AG04450 (cell line): ENCODE results near the gene CPN1. TPM values are rescaled to one million over a fixed set of nuclear protein-coding genes. Genes with fewer than 3 reads are reported as not detected.

ENCODE experiments used
- CTCF ChIA-PET: fragments of 300-600, 350-600 bp; formaldehyde crosslinking; extraction: SDS; loops from one replicate; lab custom pipeline; 2022; ENCODE audit warnings: antibody characterized with exemption, inconsistent platforms; lab: Charles Lee
- POLR2A ChIA-PET: fragments of 350-600 bp; formaldehyde crosslinking; extraction: SDS; loops from one replicate; lab custom pipeline; 2021; ENCODE audit warnings: antibody characterized with exemption, inconsistent platforms; lab: Yijun Ruan, JAX
- DNase-seq: peaks from one replicate; pipeline ENCODE4 v3.0.0-alpha.2; 2011; ENCODE audit warnings: low read depth, low spot score
- H3K27ac ChIP-seq: one replicate; pipeline ENCODE4 v1.5.1; 2012; ENCODE audit warnings: low read depth, low read length, control low read depth
- H3K27me3 ChIP-seq: one replicate; pipeline ENCODE4 v1.6.0; 2012; ENCODE audit warnings: low read length; ENCODE audit not compliant: control insufficient read depth, insufficient read depth
- H3K4me3 ChIP-seq: 2 replicates; pipeline ENCODE4 v1.5.1; 2011; ENCODE audit warnings: mild to moderate bottlenecking, low read depth, low read length, control low read depth
- H3K9me3 ChIP-seq: 2 replicates; pipeline ENCODE4 v1.5.1; 2012; ENCODE audit warnings: low read length; ENCODE audit not compliant: control insufficient read depth, insufficient read depth
- polyA plus RNA-seq: library from polyadenylated mRNA; depleted of rRNA; stranded (reverse); fragments of >200 nt; gene quantifications from 2 replicates; pipeline ENCODE4 v1.2.3, GENCODE V29; 2011
- TF ChIP-seq, protein P1 (sequence below): IDR thresholded peaks from 2 replicates; pipeline ENCODE4 v1.5.1; 2011; ENCODE audit warnings: low read depth, low read length, control low read depth, inconsistent platforms

The CPN1 gene
- polyA plus RNA-seq, 1 experiment = not detected

DNA sequence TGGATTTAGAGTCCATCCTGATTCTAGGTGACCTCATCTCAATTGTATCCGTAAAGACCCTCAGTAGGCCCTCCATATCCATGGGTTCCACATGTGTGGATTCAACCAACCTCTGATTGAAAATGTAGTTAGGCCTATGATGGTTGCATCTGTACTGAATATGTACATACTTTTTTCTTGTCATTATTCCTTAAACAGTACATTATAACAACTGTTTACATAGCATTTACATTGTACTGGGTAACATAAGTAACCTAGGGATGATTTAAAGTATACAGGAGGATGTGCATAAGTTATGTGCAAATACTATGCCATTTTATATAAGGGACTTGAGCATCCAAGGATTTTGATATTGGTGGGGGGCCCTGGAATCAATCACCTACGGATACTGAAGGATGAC is 10.1 kb downstream of the CPN1 start:
- peaks cover 14% of the 10 kb centered on the region for H3K27me3 ChIP-seq
- H3K4me3 ChIP-seq = no peak overlapping the region
- no peaks in the 10 kb centered on the region; the same call in 1 of the 2 replicates for H3K9me3 ChIP-seq
- H3K27ac ChIP-seq = no peak overlapping the region
- TF ChIP-seq, protein P1, sequence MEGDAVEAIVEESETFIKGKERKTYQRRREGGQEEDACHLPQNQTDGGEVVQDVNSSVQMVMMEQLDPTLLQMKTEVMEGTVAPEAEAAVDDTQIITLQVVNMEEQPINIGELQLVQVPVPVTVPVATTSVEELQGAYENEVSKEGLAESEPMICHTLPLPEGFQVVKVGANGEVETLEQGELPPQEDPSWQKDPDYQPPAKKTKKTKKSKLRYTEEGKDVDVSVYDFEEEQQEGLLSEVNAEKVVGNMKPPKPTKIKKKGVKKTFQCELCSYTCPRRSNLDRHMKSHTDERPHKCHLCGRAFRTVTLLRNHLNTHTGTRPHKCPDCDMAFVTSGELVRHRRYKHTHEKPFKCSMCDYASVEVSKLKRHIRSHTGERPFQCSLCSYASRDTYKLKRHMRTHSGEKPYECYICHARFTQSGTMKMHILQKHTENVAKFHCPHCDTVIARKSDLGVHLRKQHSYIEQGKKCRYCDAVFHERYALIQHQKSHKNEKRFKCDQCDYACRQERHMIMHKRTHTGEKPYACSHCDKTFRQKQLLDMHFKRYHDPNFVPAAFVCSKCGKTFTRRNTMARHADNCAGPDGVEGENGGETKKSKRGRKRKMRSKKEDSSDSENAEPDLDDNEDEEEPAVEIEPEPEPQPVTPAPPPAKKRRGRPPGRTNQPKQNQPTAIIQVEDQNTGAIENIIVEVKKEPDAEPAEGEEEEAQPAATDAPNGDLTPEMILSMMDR = no peak
- no peak for DNase-seq
- ChIA-PET CTCF (no interaction called here), POLR2A (no interaction called here)

DNA sequence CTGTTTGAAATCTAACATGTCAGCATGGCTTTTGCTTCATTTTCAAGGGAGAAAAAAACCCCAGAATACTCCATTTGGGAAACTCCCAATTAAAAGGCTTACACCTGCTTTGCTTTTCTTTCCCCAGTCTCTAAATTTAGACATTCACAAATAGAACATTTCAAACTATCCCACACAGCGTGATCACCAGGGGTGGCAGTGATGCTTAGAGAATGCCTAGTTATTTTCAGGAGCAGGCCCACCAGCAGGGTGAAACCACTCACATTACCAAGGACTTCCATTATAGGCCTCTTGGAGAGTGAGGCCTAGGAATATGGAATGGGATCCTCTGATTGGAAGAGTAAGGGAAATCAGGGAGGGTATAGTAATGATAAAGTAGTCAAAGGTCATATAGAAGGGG is 14.2 kb downstream of the CPN1 start:
- H3K4me3 ChIP-seq = no peak overlapping the region
- DNase-seq = no peak
- POLR2A ChIA-PET = no interaction called here
- no peaks in the 10 kb centered on the region for H3K9me3 ChIP-seq
- TF ChIP-seq, protein P1 = no peak
- H3K27ac ChIP-seq = no peak overlapping the region
- H3K27me3 ChIP-seq = peaks cover 13% of the 10 kb centered on the region
- CTCF ChIA-PET = no interaction called here

DNA sequence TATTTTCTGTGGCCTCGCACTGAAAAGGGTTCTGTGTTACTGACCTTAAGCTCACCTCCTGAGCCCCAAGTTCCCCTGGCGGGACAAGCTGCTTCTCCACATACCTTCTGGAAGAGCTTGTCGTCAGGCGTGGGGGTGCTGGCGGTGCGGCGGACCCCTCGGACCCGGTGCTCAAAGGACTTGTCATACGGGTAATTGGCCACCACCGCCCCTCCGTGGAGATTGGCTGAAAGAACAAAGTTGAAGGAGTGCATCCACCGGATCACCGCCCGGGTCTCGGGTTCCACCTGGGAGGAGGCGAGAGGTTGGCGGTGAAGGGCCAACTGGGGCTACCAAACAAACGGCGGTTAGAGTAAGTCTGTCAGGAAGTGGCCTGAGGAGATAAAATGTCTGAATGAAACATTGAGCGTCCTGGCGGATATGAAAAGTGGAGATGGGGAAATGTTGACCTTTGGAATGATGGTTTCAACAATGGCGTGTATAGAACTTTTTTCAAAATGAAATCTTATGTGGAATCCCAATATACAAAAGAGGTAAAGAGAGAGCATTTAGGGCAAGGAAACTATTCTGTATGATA is 16.5 kb downstream of the CPN1 start:
- CTCF ChIA-PET = interaction anchor here (0.6 kb wide), 2 partner anchors 23 to 220 kb away, joined by 3 read pairs; no protein-coding TSS in a partner anchor
- no peak for DNase-seq
- POLR2A ChIA-PET = no interaction called here
- H3K9me3 ChIP-seq = no peaks in the 10 kb centered on the region
- H3K4me3 ChIP-seq = no peak overlapping the region
- H3K27ac ChIP-seq = no peak overlapping the region
- TF ChIP-seq, protein P1 = no peak
- H3K27me3 ChIP-seq = peaks cover 16% of the 10 kb centered on the region

DNA sequence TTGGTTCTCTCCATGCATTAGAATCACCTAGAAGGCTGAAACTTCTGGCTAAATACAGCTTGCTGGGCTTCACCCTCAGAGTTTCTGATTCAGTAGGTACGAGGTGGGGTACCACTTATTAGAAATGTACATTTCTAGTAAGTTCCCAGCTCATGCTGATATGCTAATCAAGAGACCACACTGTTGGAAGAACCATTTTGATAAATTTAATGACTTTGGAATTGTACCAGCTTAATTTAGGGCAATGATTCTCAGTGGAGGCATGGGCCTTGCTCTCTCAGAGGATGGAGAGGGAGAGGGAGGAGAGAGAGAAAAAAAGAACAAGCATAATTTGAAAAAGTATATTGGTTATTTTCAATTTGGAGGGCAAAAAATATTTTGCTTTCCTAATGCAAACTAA is 20.3 kb downstream of the CPN1 start:
- H3K27me3 ChIP-seq = peaks cover 26% of the 10 kb centered on the region
- H3K9me3 ChIP-seq = no peaks in the 10 kb centered on the region
- ChIA-PET POLR2A (no interaction called here), CTCF (interaction anchor here (2.5 kb wide), 1 partner anchor 16 kb away, joined by 8 read pairs; no protein-coding TSS in a partner anchor)
- TF ChIP-seq, protein P1 = no peak
- no peak for DNase-seq
- H3K27ac ChIP-seq = no peak overlapping the region
- H3K4me3 ChIP-seq = no peak overlapping the region

DNA sequence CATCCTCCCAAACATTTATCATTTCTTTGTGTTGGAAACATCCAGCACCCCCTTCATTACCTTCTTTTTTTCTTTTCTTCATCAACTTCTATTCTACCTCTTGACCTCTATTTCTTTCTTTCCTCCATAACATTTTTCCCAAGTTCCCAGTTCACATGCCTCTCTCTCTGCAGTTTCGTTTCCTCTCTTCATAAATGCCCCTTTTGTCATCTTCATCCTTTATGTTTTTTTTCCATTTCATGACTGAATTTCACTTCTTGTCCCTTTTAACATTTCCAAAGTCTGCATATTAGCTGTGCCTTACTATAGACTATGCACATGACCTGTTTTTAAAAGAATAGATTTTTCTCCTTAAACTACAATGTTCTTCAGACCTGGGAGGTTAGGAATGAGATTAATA is 23.7 kb downstream of the CPN1 start:
- Histone ChIP-seq H3K4me3 (no peak overlapping the region), H3K27me3 (peaks cover 30% of the 10 kb centered on the region), H3K27ac (no peak overlapping the region), H3K9me3 (no peaks in the 10 kb centered on the region)
- TF ChIP-seq, protein P1 = no peak
- ChIA-PET POLR2A (no interaction called here), CTCF (interaction anchor here (2.2 kb wide), 2 partner anchors 13 to 212 kb away, joined by 9 to 16 read pairs; no protein-coding TSS in a partner anchor)
- no peak for DNase-seq
